Measurements from ENCODE around the gene MALRD1.
"Not testable (repeated sequence)": the region's sequence is repeated elsewhere in the genome, so short reads cannot be mapped to it uniquely, and the experiment has no call there.

Gene MALRD1

DNA sequence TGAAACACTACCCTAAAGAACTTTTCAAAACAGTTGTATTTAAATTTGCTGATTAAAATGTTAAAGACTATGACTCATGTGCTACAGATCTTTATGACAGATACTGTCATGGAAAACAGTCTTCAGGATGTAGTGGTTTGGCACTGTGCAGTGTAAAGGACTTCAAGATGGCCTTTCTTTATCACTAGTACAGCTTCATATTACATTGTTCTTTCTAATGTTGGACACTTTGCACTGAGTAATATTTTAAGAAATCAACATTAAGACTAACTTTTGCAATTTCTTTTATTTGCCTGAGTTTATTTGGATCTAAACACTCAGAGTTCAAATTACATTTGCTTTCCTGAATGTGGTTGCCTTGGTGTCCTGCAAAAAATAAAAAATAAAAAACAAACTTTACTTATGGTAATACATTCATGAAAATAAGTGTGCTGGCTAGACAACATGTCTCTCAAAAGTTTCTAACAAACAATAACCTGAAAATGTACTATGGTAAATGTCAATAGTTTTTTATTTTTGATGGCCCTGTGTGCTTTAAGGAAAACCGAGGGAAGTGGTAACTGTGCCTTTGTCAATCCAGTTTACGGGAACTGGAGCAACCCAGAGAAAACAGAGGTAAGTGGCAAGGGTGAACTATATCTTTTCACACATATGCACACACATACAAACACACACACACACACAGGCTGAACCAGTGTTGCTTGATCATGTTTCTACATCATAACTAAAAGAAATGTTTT, 681.7 kb downstream of the MALRD1 start:
- no peak for DNase-seq

DNA sequence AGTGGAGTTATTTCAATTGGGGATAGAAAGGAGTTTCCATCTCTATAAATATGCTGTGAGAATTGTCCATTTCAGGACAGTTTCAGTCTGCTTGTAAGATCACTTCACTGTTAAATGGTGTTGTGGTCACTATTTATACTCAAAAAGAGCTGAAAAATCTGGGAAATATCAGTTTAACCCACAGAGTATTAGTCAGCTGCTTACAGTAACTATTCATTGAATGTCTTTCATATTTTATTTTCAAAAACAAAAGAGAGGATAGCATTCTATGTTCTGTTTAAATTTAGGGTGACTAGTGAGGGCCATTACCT, 682.3 kb downstream of the MALRD1 start:
- no peak for DNase-seq

DNA sequence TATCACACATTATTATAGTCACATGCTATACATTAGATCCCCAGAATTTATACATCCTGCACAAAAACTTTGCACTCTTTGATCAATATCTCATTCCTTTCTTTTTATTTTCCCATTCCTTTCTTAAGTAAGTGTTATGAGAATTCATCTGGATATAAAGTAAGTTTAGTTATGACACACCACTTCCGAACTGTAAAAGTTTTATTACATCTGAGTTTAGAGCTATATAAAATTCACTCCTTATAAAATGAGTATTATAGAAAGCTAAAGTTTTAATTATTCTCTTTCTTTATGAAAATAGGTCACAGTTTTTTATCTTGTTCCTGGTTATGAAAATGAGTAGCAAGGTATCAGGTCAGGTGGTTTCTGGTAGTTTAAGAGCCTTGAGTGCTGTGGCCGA, 683.0 kb downstream of the MALRD1 start:
- no peak for DNase-seq

DNA sequence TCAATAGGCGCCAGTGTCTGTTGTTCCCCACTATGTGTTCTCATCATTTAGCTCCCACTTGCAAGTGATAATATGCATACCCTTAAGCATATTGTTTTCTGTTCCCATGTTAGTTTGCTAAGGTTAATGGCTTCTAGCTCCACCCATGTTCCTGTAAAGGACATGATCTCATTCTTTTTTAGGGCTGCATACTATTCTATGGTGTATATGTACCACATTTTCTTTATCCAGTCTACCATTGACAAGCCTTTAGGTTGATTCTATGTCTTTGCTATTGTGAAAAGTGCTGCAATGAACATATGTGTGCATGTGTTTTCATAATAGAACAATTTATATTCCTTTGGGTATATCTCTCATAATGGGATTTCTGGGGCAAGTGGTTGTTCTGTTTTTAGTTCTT, 689.8 kb downstream of the MALRD1 start:
- DNase-seq = no peak

DNA sequence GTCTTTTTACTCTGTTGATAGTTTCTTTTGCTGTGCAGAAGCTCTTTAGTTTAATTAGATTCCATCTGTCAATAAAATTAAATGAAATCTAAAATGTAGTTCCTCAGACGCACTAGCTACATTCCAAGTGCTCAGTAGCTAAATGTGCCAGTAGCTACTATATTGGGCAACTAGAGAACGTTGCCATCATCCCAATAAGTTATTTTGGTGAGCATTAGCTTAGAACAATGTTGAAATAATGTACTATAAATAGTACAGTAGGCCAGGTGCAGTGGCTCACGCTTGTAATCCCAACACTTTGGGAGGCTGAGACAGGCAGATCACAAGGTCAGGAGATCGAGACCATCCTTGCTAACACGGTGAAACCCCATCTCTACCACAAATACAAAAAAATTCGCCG, 690.6 kb downstream of the MALRD1 start:
- DNase-seq = not testable (repeated sequence)

DNA sequence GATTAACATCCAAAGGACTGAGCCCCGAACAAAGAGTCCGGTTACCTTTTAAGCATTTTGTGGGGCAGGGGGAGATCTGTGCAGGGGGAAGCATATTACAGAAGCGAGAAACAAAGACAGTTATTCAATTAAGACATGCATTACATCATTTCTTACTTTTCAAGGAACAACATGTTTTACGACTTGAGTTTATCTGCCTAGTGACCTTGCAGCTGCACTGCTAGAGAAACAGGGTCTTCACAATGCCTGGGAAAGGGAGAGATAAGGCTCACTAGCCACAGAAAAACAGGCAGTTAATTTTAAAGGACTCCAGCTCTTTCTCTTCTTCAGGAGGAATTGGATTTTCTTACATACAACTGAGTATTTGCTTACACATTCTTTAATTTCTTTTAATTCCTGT, 693.5 kb downstream of the MALRD1 start:
- not testable (repeated sequence) for DNase-seq

DNA sequence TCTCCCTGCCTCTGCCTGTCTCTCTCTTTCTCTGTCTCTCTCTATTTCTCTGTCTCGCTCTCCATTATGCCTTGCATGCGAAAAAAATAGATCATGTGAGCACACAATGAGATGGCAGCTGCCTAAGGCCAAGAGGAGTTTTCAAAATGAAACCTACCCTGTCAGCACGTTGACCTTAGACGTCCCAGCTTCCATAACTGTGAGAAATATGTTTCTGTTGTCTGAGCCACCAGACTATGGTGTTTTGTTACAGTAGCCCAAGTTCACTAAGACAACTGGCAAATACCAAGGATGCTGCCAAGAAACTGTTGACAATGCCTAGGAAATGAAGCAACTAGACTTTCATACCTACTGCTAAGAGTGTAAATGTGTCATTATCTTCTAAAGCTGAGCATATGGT, 697.1 kb downstream of the MALRD1 start:
- no peak for DNase-seq

DNA sequence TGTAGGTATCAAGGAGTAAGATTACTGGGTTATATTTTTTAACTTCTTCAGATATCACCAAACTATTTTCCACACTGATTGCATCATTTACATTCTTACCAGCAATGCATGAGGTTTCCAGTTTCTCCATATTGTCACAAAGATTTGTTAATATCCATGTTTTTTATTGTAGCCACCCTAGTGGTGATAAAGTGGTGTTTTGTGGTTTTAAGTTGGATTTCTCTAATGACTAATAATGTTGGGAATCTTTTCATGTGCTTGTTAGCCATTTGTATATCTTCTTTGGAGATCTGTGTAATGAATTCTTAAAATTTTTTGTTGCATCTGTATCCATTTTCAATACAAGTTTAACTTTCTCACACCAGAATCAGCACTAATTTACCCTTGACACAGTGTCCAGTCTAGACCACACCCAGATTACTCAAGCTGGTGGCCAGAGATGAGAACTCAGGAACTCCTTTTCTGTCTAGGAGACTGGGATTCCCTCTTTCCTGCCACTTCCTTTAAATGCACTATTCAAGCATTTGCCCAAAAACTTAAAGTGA, 700.7 kb downstream of the MALRD1 start:
- no peak for DNase-seq

DNA sequence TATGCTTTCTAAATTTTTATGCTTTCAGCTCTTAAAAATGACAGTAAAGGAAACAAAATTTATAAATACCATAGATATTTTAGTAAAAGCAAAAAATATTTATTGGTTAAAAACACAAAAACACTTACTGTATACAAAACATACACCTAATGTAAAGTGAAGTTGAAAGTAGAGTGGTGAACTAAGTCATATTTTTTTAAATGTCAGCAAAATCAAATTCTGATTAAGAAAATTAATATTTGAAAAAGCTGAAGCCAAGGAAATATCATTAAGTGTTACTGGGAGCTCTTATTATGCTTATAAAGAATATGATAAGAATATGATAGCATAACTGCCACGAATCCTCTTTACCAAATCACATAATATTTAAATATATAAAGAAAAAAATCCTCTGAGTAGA, 702.4 kb downstream of the MALRD1 start:
- DNase-seq = no peak

DNA sequence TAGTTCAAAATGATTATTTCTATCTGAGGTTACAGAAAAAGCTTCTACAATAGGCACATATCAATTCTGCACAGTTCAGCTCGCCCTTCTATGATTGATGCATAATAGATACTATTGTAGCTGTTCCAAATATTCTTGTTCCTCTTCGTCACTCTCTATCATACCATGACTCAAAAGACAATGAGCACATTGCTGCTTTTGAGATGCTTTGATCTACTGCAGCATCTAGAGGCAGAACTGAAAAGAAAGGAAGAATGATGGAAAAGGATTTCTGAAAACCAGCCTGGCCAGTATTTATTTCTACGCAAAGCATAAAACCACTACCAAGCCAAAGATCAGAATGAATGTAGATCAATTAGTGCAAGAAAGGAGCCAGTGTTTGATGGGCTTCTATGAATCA, 708.3 kb downstream of the MALRD1 start:
- no peak for DNase-seq

DNA sequence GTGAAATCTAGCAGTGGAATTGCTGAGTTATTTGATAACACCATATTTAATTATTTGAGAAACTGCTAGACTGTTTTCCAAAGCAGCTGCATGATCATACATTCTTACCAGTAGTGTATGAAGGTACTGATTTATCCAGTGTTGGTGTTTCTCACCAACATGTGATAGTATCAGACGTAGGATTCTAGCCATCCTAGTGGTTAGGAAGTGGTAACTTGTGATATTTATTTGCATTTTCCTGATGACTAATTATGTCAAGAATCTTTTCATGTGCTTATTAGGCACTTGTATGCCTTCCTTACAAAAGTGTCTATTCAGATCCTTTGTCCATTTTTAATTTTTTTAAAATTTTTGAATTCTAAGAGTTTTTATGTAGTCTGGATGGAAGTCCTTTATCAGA, 713.4 kb downstream of the MALRD1 start:
- no peak for DNase-seq

DNA sequence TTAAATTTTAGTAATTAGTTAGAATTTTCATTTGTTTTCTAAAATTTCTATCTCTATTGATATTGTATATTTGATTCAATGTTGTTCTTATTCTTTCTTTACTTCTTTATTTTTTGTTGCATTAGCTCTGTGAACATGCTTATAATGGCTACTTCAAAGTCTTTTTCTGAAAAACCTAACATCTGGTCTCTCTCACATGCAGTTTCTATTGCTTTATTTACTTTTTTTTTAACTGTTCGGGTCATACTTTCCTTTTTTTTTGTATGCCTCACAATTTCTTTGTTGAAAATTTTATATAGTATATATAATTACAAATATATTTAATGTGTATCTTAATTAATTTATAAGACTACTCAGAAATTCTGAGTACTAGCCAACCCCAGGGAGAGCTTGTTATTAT, 715.5 kb downstream of the MALRD1 start:
- no peak for DNase-seq

DNA sequence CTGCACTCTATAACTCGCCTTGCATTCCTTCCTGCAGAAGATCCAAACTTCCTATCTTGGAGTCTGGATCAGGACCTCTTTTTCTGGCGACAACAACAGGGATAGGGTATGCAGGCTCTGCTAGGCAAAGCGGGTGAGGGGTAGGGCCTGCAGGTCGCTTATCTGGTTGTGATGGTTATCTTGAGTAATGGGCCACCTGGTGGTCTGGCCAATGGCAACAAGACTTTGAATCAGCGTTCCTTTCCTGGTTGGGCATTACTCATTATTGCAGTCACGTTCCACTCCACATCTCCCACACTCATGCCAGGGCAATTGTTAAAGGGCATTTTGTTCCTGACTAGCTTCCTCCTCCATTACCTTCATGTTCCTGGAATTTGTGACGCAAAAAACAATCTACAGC, 719.3 kb downstream of the MALRD1 start:
- peak in 1 of 2 experiments; percentile 3 for DNase-seq

DNA sequence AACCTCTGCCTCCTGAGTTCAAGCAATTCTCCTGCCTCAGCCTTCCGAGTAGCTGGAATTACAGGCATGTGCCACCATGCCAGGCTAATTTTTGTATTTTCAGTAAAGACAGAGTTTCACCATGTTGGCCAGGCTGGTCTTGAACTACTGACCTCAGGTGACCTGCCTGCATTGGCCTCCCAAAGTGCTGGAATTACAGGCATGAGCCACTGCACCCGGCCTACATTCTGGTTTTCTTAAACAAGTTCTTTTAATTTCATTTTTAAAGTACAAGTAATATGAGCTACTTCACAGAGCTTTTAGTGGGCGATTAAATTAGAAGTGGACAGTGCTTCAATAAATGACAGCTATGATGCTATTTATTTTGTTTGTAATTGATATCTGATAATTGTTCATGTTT, 721.2 kb downstream of the MALRD1 start:
- DNase-seq = not testable (repeated sequence)

DNA sequence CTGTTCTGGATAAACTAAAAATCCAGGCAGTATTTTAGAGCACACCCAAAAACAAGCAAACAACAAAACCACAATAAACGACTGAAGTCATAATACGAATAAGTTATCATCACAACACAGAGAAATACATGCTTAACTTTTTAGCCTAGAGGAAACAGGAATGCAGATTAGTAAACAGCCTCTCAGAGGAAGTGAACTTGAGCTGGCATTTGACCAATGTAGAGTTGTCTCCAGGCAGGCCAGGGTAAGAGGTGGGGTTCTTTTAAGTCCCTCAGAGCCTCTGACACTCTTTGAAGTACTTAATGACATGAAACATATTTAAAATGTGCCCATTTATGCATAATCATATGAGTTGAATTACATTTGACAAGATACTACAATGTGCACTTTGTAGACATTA, 724.4 kb downstream of the MALRD1 start:
- no peak for DNase-seq

DNA sequence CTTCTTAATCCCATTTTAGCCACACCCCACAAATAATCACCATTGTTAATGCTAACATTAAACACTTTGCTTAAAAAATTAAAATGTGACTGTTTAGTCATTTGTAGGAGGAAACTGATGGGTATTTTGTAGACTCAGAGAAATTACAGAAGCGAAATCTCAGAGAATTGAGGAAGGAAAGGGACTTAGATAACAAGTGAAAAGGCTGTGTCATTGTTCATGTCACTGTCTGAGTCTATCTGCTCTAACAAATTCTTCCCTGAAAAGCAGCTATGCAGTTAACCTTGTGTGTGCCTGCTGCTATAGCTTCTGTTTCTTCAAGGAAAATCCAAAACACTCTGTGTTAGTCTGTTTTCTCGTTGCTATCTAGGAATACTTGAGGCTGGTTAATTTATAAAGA, 726.7 kb downstream of the MALRD1 start:
- DNase-seq = no peak

DNA sequence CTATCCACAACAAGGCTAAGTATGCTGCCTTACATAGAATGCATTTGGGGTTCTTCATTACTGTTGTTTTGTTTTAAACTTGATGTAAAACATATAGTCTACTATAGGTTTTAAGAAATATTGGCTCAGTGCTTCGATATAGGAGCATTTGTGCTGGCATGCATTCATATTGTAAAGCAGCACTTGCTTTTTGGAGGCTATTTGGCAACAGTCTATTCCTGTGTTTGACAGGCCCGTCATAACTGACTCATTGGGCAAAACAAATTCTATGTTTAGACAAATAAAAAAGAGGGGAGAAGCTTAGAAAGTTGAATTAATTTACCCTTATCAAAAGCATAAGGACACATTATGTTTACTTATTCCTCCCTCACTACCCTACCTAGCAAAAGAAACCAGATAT, 729.2 kb downstream of the MALRD1 start:
- no peak for DNase-seq

DNA sequence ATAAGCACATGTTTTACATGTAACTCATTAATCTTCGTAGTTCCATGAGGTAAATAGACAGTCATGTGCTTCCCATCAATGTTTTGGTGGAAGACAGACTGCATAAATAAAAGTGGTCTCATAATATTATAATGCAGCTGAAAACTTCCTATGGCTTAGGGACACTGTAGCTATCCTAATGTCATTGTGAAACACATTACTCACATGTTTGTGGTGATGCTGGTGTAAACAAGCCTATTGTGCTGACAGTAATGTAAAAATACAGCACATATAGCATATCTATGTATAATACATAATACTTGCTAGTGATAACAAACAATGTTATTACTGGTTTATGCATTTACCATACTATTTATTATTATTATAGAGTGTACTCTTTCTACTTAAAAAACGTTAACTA, 730.4 kb downstream of the MALRD1 start:
- DNase-seq = no peak

DNA sequence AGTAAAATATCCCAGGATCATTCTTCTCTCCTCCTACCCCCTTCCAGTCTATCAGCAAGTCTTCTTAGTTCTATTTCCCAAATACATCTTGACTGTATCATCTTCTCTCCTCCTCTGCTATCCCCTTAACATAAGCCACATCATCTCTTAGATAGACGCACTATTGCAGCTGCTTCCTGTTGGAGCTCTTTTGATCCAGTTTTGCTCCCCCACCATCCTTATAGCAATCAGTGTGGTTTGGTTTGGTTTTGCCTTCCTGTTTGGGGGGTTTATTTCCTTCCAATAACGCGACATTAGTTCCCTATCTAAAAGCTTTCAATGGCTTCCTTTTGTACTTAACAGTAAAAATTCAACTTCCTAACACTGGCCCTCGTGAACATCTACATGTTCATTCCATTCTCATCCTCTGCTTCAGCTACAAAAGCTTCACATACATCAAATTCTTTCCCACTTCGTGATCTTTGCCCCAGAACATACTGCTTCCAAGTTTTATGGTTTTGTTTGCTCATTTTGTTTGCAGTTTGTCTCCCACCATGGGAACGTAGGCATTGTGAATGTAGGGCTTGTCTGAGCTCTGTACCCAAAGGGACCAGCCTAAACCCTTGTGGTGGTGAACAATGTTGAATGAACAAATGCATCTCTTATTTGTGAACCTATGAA, 734.0 kb downstream of the MALRD1 start:
- no peak for DNase-seq

DNA sequence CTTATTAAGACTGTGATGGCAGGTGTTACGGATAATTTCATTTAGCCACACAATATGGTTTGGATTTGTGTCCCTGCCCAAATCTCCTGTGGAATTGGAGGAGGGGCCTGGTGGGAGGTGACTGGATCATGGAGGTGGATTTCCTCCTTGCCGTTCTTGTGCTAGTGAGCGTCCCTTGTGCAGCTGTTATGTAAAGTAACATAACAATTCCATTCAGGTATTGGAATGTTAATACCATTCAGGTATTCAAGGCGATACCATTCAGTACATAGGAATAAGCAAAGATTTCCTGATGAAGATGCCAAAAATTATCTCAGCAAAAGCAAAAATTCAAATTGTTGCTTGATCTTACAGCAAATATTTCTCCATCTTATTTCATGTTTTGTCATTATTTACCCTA, 735.1 kb downstream of the MALRD1 start:
- DNase-seq = no peak
